Measurements from ENCODE around the gene DHRS13.

DHRS13 gene, protein sequence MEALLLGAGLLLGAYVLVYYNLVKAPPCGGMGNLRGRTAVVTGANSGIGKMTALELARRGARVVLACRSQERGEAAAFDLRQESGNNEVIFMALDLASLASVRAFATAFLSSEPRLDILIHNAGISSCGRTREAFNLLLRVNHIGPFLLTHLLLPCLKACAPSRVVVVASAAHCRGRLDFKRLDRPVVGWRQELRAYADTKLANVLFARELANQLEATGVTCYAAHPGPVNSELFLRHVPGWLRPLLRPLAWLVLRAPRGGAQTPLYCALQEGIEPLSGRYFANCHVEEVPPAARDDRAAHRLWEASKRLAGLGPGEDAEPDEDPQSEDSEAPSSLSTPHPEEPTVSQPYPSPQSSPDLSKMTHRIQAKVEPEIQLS

DNA sequence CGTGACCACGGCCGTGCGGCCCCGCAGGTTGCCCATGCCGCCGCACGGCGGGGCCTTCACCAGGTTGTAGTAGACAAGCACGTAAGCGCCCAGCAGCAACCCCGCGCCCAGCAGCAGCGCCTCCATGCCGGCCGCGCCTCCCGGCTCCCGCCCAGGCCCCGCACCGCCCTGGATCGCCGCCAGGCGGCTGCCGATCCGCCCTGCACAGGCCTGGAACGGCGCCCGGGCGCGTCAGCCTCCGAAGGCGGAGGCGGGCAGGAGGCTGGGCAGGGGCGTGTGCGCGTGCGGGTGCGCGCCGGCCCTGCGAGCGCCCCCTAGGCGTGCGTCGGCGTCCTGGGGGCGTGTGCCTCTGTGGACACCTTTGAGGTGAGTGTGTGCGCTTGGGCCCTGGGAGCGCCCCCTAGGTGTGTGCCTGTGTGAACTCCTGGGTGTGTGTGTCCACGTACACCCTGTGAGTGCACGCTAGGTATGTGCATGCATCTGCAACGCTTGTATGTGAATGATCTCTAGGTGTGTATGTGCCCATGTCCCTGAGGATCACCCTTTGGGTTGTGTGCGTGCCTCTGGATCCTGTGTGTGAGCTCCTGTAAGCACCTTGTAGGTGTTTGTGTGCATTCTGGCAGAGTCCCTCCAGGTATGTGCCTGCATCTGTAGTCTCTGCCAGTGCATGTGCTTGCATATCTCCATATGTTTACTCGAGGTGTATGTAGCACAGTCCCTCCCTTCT is at the start of gene DHRS13:
Gene DHRS13, minus strand, starts transcription at position 261 of the 727 bp plus-strand sequence. Its CDS starts 135 bp downstream, at position 126.
- Mint-ChIP-seq H3K36me3 (peaks cover 48% of the 10 kb centered on the region), H3K4me1 (peaks cover 47% of the 10 kb centered on the region), H3K4me3 (peak within 1 kb of the TSS; percentile 93), H3K9me3 (no peaks in the 10 kb centered on the region), H3K27ac (peak within 1 kb of the TSS; percentile 94), H3K27me3 (no peaks in the 10 kb centered on the region)
- CTCF ChIA-PET: interaction anchor here (0.6 to 8.6 kb wide), 21 partner anchors 10 to 183 kb away, joined by 3 to 47 read pairs (median 5); partner anchors contain the start of gene RPL23A
- DNase-seq: peak; percentile 95

DNA sequence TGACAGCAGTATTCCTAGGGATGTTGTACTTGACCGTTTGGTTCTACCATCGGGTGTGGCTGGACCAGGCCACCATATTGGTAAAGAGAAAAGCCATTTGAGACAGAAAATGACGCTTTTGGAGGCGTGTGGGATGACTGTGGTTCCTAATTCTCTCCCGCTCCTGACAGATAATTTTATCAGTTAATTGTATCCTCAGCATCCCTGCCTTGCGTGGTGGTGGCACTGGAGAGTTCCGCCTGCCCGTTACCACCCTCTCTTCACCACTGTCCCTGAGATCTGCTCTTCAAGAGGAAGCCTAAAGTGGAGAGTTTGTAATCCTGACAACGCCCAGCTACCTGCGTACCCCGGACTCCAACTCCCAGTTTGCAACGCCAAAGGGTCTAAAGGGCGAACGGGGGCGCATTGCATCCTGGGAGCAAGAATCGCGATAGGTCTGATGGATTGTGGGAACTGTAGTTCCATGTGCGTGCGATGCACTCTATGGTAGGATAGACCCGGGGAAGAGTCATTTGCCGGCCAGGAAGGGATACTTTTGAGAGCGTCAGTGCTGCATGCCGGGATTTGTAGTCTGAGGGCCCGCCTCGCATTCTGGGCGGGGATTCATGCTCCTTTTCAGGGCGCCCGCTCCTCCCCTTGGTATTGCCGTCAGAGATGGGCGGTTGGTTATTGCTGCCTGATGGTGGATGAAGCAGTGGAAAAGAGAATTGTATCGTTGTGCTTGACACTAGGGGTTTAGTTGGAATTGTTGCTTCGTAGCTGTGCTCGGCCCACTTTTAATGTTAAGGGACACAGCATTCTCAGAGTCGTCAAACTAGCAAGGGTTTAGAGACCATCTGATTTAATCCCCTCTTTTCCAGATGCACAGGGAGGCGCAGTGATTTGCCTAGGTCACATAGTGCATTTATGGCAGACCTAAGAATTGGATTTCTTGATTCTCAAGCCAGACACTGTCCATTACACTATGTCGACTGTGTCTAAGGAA is 49.4 kb upstream of the DHRS13 start:
- Mint-ChIP-seq H3K4me3 (no peak overlapping the region), H3K36me3 (peaks cover 19% of the 10 kb centered on the region), H3K4me1 (peaks cover 18% of the 10 kb centered on the region), H3K9me3 (no peaks in the 10 kb centered on the region), H3K27ac (no peak overlapping the region), H3K27me3 (peaks cover 3% of the 10 kb centered on the region)
- CTCF ChIA-PET: interaction anchor here (0.6 to 4.1 kb wide), 21 partner anchors 9 to 240 kb away, joined by 3 to 43 read pairs (median 6); partner anchors contain the start of genes NEK8, RPL23A and TLCD1
- peak; percentile 98 for DNase-seq

- no peaks in the 10 kb centered on the region for H3K9me3 Mint-ChIP-seq
- peak within 1 kb of the TSS; percentile 97 for H3K27ac Mint-ChIP-seq
- H3K36me3 Mint-ChIP-seq: peaks cover 19% of the 10 kb centered on the region
- peak within 1 kb of the TSS; percentile 94 for H3K4me3 Mint-ChIP-seq
- CTCF ChIA-PET: interaction anchor here (0.6 to 4.1 kb wide), 7 partner anchors 13 to 225 kb away, joined by 3 to 21 read pairs (median 3); partner anchors contain the start of gene TLCD1
- H3K27me3 Mint-ChIP-seq: peaks cover 3% of the 10 kb centered on the region
- peaks cover 25% of the 10 kb centered on the region for H3K4me1 Mint-ChIP-seq
- peak; percentile 100 for DNase-seq
Observed at GRCh38 chr17:28951428-28951990, 48.6 kb upstream of the DHRS13 start, which contains the start of gene PHF12. Gene PHF12, minus strand, starts transcription at chr17:28951518. Its CDS starts 558 bp downstream, at chr17:28950960.

GRCh38 chr17:28950752-28951427 is 48.0 kb upstream of the DHRS13 start:
- DNase-seq: no peak
- H3K9me3 Mint-ChIP-seq: no peaks in the 10 kb centered on the region
- peak overlapping the region; percentile 94 for H3K4me3 Mint-ChIP-seq
- CTCF ChIA-PET: interaction anchor here (0.6 to 4.1 kb wide), 9 partner anchors 14 to 225 kb away, joined by 3 to 21 read pairs (median 5); partner anchors contain the start of genes FLOT2 and TLCD1
- H3K4me1 Mint-ChIP-seq: peaks cover 32% of the 10 kb centered on the region
- peak overlapping the region; percentile 97 for H3K27ac Mint-ChIP-seq
- peaks cover 3% of the 10 kb centered on the region for H3K27me3 Mint-ChIP-seq
- H3K36me3 Mint-ChIP-seq: peaks cover 25% of the 10 kb centered on the region

GRCh38 chr17:28950017-28950751 is 47.3 kb upstream of the DHRS13 start:
- H3K27me3 Mint-ChIP-seq: peaks cover 3% of the 10 kb centered on the region
- DNase-seq: peak; percentile 74
- peak overlapping the region; percentile 94 for H3K4me3 Mint-ChIP-seq
- H3K27ac Mint-ChIP-seq: peak overlapping the region; percentile 97
- peaks cover 39% of the 10 kb centered on the region for H3K4me1 Mint-ChIP-seq
- CTCF ChIA-PET: interaction anchor here (0.9 to 4.1 kb wide), 10 partner anchors 16 to 223 kb away, joined by 3 to 21 read pairs (median 5); partner anchors contain the start of genes DHRS13, FLOT2 and TLCD1
- no peaks in the 10 kb centered on the region for H3K9me3 Mint-ChIP-seq
- H3K36me3 Mint-ChIP-seq: peaks cover 30% of the 10 kb centered on the region

DNA sequence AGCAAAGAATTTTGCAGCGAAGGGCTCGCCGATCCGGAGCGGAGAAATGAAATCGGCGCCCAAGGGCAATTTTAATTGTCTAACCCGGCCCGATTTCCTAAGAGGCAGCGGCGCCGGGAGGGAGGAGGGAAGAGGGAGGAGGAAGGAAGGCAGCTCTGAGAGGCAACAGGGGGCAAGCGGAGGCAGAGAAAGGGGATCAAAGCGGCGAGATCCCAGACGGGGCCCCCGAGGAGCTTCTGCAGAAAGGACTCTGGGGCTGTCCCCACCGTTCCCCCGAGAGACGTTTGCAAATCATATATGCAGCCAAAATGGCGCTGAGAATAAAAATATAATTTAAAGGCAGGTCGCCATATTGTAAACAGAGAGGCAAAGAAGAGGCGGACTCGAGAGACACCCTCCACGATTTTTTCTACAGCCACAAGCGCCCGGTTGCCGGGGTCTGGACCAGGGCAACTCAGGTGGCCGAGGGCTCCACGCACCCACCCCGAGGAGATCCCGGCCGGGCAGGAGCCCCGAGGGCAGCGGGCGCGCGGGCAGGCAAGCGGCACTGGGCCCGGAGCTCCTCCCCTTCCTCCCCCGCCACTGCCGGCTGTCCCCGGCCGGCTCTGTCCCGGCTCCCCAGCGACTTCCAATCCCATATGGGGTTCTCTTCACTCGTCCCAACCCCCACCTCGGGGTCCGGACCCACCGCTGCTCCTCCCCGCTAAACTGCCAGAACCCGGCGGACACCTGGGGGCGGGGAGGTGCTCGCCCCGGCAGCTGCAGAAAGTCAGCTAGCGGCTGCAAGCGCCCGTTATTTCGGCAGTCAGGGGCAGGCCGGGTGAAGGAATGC is 46.5 kb upstream of the DHRS13 start:
- H3K4me3 Mint-ChIP-seq: peak overlapping the region; percentile 94
- no peaks in the 10 kb centered on the region for H3K9me3 Mint-ChIP-seq
- peak overlapping the region; percentile 97 for H3K27ac Mint-ChIP-seq
- peaks cover 3% of the 10 kb centered on the region for H3K27me3 Mint-ChIP-seq
- peaks cover 44% of the 10 kb centered on the region for H3K4me1 Mint-ChIP-seq
- peak; percentile 68 for DNase-seq
- CTCF ChIA-PET: interaction anchor here (0.9 to 4.1 kb wide), 12 partner anchors 12 to 223 kb away, joined by 3 to 21 read pairs (median 4); partner anchors contain the start of genes DHRS13, FLOT2 and TLCD1
- H3K36me3 Mint-ChIP-seq: peaks cover 34% of the 10 kb centered on the region

DNA sequence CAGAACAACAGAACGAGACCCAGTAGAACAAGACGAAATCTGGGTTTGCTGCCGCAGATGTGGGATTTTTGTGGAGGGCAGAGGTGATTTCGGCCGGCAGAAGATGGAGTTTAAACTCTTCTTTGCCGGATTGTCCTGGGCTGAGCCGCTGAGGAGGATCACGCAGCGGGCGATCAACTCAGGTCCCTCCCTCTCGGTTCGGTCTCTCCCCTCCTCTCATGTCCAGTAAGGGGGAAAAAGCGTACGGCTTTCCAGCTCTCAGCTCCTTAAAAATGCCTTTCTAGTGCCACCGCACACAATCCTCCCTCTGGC is 46.0 kb upstream of the DHRS13 start:
- CTCF ChIA-PET: interaction anchor here (1.2 to 4.1 kb wide), 5 partner anchors 11 to 222 kb away, joined by 3 to 21 read pairs (median 6); partner anchors contain the start of genes FLOT2 and TLCD1
- Mint-ChIP-seq H3K27me3 (peaks cover 3% of the 10 kb centered on the region), H3K36me3 (peaks cover 35% of the 10 kb centered on the region), H3K9me3 (no peaks in the 10 kb centered on the region), H3K27ac (peak overlapping the region; percentile 97), H3K4me3 (peak overlapping the region; percentile 94), H3K4me1 (peaks cover 47% of the 10 kb centered on the region)
- peak; percentile 26 for DNase-seq

- H3K27me3 Mint-ChIP-seq: peaks cover 3% of the 10 kb centered on the region
- CTCF ChIA-PET: interaction anchor here (0.7 to 4.1 kb wide), 4 partner anchors 11 to 221 kb away, joined by 3 to 21 read pairs (median 3); partner anchors contain the start of gene TLCD1
- H3K9me3 Mint-ChIP-seq: no peaks in the 10 kb centered on the region
- peak overlapping the region; percentile 97 for H3K27ac Mint-ChIP-seq
- peak overlapping the region; percentile 94 for H3K4me3 Mint-ChIP-seq
- H3K4me1 Mint-ChIP-seq: peaks cover 48% of the 10 kb centered on the region
- no peak for DNase-seq
- peaks cover 40% of the 10 kb centered on the region for H3K36me3 Mint-ChIP-seq
Observed at GRCh38 chr17:28948342-28948741, 45.5 kb upstream of the DHRS13 start.

DNA sequence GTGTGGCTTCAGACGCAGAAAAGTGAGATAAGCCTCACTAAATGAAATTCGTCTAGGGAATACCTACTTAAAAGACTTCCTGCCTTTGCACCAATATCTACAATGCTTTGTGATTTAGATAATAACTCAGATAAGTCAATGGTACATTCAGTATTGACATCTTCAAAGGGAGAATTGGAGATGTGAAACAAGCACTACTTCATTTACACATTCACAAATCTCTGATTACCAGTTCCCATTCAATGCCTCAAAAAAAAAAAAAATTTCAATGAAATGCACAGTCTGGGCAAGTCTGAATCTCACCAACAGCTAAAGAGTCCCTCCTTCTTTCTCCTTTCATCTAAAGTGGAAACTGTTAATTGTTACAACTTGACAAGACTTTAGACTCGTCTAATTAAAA is 44.8 kb upstream of the DHRS13 start:
- H3K9me3 Mint-ChIP-seq: no peaks in the 10 kb centered on the region
- peaks cover 45% of the 10 kb centered on the region for H3K36me3 Mint-ChIP-seq
- peak overlapping the region; percentile 94 for H3K4me3 Mint-ChIP-seq
- H3K27ac Mint-ChIP-seq: peak overlapping the region; percentile 97
- CTCF ChIA-PET: interaction anchor here (0.7 kb wide), 1 partner anchor 20 kb away, joined by 3 read pairs; no protein-coding TSS in a partner anchor
- H3K27me3 Mint-ChIP-seq: peaks cover 3% of the 10 kb centered on the region
- H3K4me1 Mint-ChIP-seq: peaks cover 48% of the 10 kb centered on the region
- no peak for DNase-seq

GRCh38 chr17:28946239-28946638 is 43.4 kb upstream of the DHRS13 start:
- peaks cover 54% of the 10 kb centered on the region for H3K4me1 Mint-ChIP-seq
- H3K36me3 Mint-ChIP-seq: peaks cover 50% of the 10 kb centered on the region
- H3K27ac Mint-ChIP-seq: peak overlapping the region; percentile 83
- peaks cover 3% of the 10 kb centered on the region for H3K27me3 Mint-ChIP-seq
- no peak for DNase-seq
- H3K4me3 Mint-ChIP-seq: peak overlapping the region; percentile 13
- CTCF ChIA-PET: interaction anchor here (1.1 to 1.4 kb wide), 3 partner anchors 19 to 43 kb away, joined by 3 to 4 read pairs (median 3); no protein-coding TSS in a partner anchor
- no peaks in the 10 kb centered on the region for H3K9me3 Mint-ChIP-seq
